K562 (cell line): ENCODE data around the gene ARMCX2. TPM values are rescaled to one million over a fixed set of nuclear protein-coding genes. Genes with fewer than 3 reads are reported as not detected.
A peak's percentile ranks its signal among the peaks of the same experiment; 100 is the strongest.

ENCODE experiments used
- ARID1B ChIP-seq: fragments of 450-650 bp; IDR thresholded peaks from 2 replicates; pipeline ENCODE4 v1.6.1; 2016; ENCODE audit warnings: antibody characterized with exemption, mild to moderate bottlenecking, inconsistent platforms
- BACH1 ChIP-seq: fragments of 200-800 bp; sonication (Bioruptor generic); IDR thresholded peaks from 2 replicates; pipeline ENCODE4 v1.6.1; 2016; ENCODE audit warnings: missing genetic modification characterization, missing compliant biosample characterization
- HMG20B ChIP-seq: fragments of 250-450 bp; sonication (Bioruptor Pico); IDR thresholded peaks from 2 replicates; pipeline ENCODE4 v1.5.0; 2021; ENCODE audit warnings: mild to moderate bottlenecking
- ILK ChIP-seq: fragments of 450-650 bp; IDR thresholded peaks from 2 replicates; pipeline ENCODE4 v1.6.1; 2016; ENCODE audit warnings: missing genetic modification characterization, low read depth, mild to moderate bottlenecking, missing compliant biosample characterization, moderate library complexity, borderline replicate concordance
- JUND ChIP-seq, 2 experiments: IDR thresholded peaks; 2 replicates in 1 of 2; 3 replicates in 1 of 2; pipeline ENCODE4 v1.6.1; 2011; ENCODE audit warnings: borderline replicate concordance in 2 of 2, low read depth in 2 of 2, low read length in 2 of 2, improper control_type of control experiment in 1 of 2, missing biosample characterization in 1 of 2, missing genetic modification characterization in 1 of 2, missing genetic modification reagents in 1 of 2
- MEF2A ChIP-seq: IDR thresholded peaks from 2 replicates; pipeline ENCODE4 v1.6.1; 2011; ENCODE audit warnings: low read depth, mild to moderate bottlenecking, low read length, moderate library complexity; ENCODE audit not compliant: control insufficient read depth
- POLR2B ChIP-seq: fragments of 450-650 bp; IDR thresholded peaks from 2 replicates; pipeline ENCODE4 v1.6.1; 2018; ENCODE audit warnings: low read depth; ENCODE audit not compliant: partially characterized antibody
- ZNF239 ChIP-seq: fragments of 250-450 bp; sonication (Bioruptor Pico); IDR thresholded peaks from 2 replicates; pipeline ENCODE4 v1.4.0; 2020; ENCODE audit warnings: mild to moderate bottlenecking
- ZNF282 ChIP-seq: sonication (generic); formaldehyde crosslinking; IDR thresholded peaks from 2 replicates; pipeline ENCODE4 v1.8.1; 2023; ENCODE audit warnings: missing genetic modification reagents
- ZNF778 ChIP-seq: fragments of 450-650 bp; formaldehyde crosslinking; IDR thresholded peaks from 2 replicates; pipeline ENCODE4 v1.4.0; 2020; ENCODE audit warnings: mild to moderate bottlenecking, moderate library complexity
- polyA plus RNA-seq, 8 experiments: library from polyadenylated mRNA; depleted of rRNA in 4 of 8; stranded (reverse) in 5 of 8; unstranded in 3 of 8; fragments of >200 nt; fragmentation: Nextera tagmentation in 2 of 8; fragmentation: Illumina TruSeq in 1 of 8; extraction: Ambion mirVana in 2 of 8; extraction: Trizol in 1 of 8; gene quantifications; 2 replicates each; pipeline versions ENCODE4 v1.2.1 to v1.2.3, GENCODE V29; 2011 to 2014; ENCODE audit warnings: inconsistent platforms in 1 of 8, missing spikeins in 1 of 8
- total RNA-seq, 7 experiments: library from RNA; depleted of rRNA in 6 of 7; stranded (reverse); fragments of >200 nt in 6 of 7; fragmentation: Illumina TruSeq in 2 of 7; extraction: Trizol in 2 of 7; gene quantifications; 2 replicates each; pipeline versions ENCODE4 v1.2.1 to v1.2.3, GENCODE V29; 2011 to 2021; ENCODE audit warnings: low replicate concordance in 1 of 7
- TF ChIP-seq, protein P1 (sequence below), 3 experiments: fragments of 200-800 bp in 1 of 3; fragments of 250-450 bp in 1 of 3; fragments of 450-650 bp in 1 of 3; sonication (Bioruptor Pico) in 1 of 3; sonication (Bioruptor generic) in 1 of 3; formaldehyde crosslinking in 1 of 3; IDR thresholded peaks; 2 replicates each; pipeline versions ENCODE4 v1.6.1 to v1.8.0; 2016 to 2022; ENCODE audit warnings: mild to moderate bottlenecking in 2 of 3, missing genetic modification characterization in 2 of 3, missing compliant biosample characterization in 1 of 3, moderate library complexity in 1 of 3
- TF ChIP-seq, protein P2 (sequence below), 2 experiments: fragments of 450-650 bp in 1 of 2; sonication (generic) in 1 of 2; formaldehyde crosslinking in 1 of 2; IDR thresholded peaks in 1 of 2; conservative IDR thresholded peaks in 1 of 2; 2 replicates each; pipeline versions ENCODE4 v1.6.1 to v1.8.1; 2016 to 2023; ENCODE audit warnings: mild to moderate bottlenecking in 2 of 2, moderate library complexity in 2 of 2, inconsistent platforms in 1 of 2, missing genetic modification reagents in 1 of 2
- TF ChIP-seq, protein P3 (sequence below): fragments of 450-650 bp; IDR thresholded peaks from 2 replicates; pipeline ENCODE4 v1.6.1; 2017; ENCODE audit warnings: mild to moderate bottlenecking, moderate library complexity
- TF ChIP-seq, protein P4 (sequence below): fragments of 450-650 bp; IDR thresholded peaks from 2 replicates; pipeline ENCODE4 v1.7.1; 2018; ENCODE audit warnings: mild to moderate bottlenecking, low read depth; ENCODE audit not compliant: partially characterized antibody

The ARMCX2 gene
- total and polyA plus RNA-seq, 9 of the 15 experiments (the other 6 are each of a cell fraction or from before 2014, with no cell fraction given): 0.03 to 0.16 TPM; not detected in 7

DNA sequence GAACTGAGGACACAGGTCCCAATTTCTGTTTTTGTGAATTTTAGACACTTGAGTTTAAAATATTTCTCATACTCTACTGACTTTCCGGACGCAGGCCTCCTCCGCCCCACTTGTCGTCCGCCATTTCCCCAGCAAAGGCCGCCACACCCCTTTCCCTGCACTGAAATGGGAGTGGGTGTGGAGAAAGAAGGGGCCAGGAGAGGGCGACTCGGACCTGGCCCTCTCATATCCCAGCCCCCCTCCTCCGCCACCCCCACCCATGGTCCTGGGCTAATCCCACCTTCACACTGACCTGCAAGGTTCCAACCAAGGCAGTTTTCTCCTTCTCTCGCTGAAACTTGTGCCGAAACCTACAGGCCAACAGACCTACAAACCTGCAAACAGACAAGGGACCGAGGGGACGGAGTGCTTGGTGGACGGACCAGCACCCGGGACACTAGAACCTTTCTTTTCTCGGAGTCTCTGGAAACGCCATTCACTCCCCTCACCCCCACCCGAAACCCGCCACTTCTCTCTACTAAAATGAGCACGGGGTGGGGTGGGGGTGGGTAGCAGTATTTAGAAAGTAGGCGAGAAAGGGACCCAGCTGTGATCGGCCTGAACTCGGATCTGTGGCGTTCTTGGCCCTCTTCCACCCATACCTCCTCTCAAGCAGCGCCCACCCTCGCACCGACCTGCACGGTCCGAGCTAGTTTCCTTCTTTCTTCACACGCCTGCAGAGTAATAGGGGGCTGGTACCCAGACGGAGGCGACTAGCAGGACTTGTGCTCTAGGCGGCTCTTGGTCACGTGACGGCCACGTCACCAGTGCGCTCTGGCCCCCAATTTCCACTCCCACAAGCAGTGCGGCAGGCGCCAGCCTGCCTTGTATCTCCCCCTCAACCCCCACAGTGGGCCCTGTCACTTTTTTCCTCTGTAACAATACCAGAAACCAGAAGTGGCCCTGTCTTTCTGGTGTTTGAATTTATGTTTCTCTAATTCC, 42.1 kb downstream of the ARMCX2 start, which contains the start of gene ARMCX6 (continued):
- TF ChIP-seq, protein P1, sequence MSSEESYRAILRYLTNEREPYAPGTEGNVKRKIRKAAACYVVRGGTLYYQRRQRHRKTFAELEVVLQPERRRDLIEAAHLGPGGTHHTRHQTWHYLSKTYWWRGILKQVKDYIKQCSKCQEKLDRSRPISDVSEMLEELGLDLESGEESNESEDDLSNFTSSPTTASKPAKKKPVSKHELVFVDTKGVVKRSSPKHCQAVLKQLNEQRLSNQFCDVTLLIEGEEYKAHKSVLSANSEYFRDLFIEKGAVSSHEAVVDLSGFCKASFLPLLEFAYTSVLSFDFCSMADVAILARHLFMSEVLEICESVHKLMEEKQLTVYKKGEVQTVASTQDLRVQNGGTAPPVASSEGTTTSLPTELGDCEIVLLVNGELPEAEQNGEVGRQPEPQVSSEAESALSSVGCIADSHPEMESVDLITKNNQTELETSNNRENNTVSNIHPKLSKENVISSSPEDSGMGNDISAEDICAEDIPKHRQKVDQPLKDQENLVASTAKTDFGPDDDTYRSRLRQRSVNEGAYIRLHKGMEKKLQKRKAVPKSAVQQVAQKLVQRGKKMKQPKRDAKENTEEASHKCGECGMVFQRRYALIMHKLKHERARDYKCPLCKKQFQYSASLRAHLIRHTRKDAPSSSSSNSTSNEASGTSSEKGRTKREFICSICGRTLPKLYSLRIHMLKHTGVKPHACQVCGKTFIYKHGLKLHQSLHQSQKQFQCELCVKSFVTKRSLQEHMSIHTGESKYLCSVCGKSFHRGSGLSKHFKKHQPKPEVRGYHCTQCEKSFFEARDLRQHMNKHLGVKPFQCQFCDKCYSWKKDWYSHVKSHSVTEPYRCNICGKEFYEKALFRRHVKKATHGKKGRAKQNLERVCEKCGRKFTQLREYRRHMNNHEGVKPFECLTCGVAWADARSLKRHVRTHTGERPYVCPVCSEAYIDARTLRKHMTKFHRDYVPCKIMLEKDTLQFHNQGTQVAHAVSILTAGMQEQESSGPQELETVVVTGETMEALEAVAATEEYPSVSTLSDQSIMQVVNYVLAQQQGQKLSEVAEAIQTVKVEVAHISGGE (CRISPR knock-in tag; IDR thresholded peaks at IDR 0.05): no peak
- TF ChIP-seq HMG20B (CRISPR knock-in tag): no peak
- TF ChIP-seq, protein P2, sequence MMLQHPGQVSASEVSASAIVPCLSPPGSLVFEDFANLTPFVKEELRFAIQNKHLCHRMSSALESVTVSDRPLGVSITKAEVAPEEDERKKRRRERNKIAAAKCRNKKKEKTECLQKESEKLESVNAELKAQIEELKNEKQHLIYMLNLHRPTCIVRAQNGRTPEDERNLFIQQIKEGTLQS (IDR thresholded peaks at IDR 0.05): peak; percentile 39
- TF ChIP-seq, protein P2 (CRISPR knock-in tag; conservative IDR thresholded peaks at IDR 0.05): no peak
- TF ChIP-seq, protein P3, sequence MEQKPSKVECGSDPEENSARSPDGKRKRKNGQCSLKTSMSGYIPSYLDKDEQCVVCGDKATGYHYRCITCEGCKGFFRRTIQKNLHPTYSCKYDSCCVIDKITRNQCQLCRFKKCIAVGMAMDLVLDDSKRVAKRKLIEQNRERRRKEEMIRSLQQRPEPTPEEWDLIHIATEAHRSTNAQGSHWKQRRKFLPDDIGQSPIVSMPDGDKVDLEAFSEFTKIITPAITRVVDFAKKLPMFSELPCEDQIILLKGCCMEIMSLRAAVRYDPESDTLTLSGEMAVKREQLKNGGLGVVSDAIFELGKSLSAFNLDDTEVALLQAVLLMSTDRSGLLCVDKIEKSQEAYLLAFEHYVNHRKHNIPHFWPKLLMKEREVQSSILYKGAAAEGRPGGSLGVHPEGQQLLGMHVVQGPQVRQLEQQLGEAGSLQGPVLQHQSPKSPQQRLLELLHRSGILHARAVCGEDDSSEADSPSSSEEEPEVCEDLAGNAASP: no peak
- TF ChIP-seq MEF2A: no peak
- TF ChIP-seq POLR2B: no peak
- peak; percentile 31; the same call in 1 of the 2 replicates for TF ChIP-seq JUND (IDR thresholded peaks at IDR 0.05; ENCODE audit: borderline replicate concordance, low read depth, low read length)
- peak; percentile 39; the same call in 1 of the 3 replicates for TF ChIP-seq JUND (tag; IDR thresholded peaks at IDR 0.05; ENCODE audit: borderline replicate concordance, low read depth, low read length)
- no peak for TF ChIP-seq ZNF778
- TF ChIP-seq, protein P4, sequence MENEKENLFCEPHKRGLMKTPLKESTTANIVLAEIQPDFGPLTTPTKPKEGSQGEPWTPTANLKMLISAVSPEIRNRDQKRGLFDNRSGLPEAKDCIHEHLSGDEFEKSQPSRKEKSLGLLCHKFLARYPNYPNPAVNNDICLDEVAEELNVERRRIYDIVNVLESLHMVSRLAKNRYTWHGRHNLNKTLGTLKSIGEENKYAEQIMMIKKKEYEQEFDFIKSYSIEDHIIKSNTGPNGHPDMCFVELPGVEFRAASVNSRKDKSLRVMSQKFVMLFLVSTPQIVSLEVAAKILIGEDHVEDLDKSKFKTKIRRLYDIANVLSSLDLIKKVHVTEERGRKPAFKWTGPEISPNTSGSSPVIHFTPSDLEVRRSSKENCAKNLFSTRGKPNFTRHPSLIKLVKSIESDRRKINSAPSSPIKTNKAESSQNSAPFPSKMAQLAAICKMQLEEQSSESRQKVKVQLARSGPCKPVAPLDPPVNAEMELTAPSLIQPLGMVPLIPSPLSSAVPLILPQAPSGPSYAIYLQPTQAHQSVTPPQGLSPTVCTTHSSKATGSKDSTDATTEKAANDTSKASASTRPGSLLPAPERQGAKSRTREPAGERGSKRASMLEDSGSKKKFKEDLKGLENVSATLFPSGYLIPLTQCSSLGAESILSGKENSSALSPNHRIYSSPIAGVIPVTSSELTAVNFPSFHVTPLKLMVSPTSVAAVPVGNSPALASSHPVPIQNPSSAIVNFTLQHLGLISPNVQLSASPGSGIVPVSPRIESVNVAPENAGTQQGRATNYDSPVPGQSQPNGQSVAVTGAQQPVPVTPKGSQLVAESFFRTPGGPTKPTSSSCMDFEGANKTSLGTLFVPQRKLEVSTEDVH: no peak
- no peak for TF ChIP-seq BACH1 (tag)
- TF ChIP-seq ZNF239: no peak
- no peak for TF ChIP-seq ILK (tag)
- TF ChIP-seq ARID1B: no peak
- TF ChIP-seq ZNF282: no peak
